Right lobe of liver (tissue), 6 donors: ENCODE data around the gene TRAP1. TPM values are rescaled to one million over a fixed set of nuclear protein-coding genes. Genes with fewer than 3 reads are reported as not detected.
"Not testable (repeated sequence)": the region's sequence is repeated elsewhere in the genome, so short reads cannot be mapped to it uniquely, and the experiment has no call there.

Experiments
- ATAC-seq, 4 donors: fragments of 200-7000 bp; cut with Tn5 transposase; one replicate each; pipeline ENCODE4 v1.9.1; 2020; ENCODE audit warnings: mild to moderate bottlenecking in 4 of 4, moderate library complexity in 4 of 4
- DNase-seq, 3 donors: peaks; one replicate each; pipeline ENCODE4 v3.0.0-alpha.2; 2020
- H3K27ac ChIP-seq, 3 donors: fragments of 200-600 bp; one replicate each; pipeline ENCODE4 v1.8.0; 2022
- H3K27me3 ChIP-seq, 2 donors: fragments of 200-600 bp; one replicate each; pipeline ENCODE4 v1.8.0; 2022
- H3K36me3 ChIP-seq, 4 donors: fragments of 200-600 bp; sonication (generic) in 1 of 4; one replicate each; pipeline versions ENCODE4 v1.5.1 to v1.8.0; 2017 to 2022; ENCODE audit warnings: control low read depth in 1 of 4
- H3K4me1 ChIP-seq, 4 donors: fragments of 200-600 bp; sonication (generic) in 1 of 4; one replicate each; pipeline versions ENCODE4 v1.5.1 to v1.8.0; 2017 to 2022; ENCODE audit warnings: control low read depth in 1 of 4
- H3K4me3 ChIP-seq, 3 donors: fragments of 200-600 bp; one replicate each; pipeline ENCODE4 v1.8.0; 2022
- H3K9me3 ChIP-seq, 4 donors: fragments of 200-600 bp; sonication (generic) in 1 of 4; one replicate each; pipeline versions ENCODE4 v1.5.1 to v1.8.0; 2017 to 2022; ENCODE audit warnings: control low read depth in 1 of 4
- POLR2A ChIP-seq: fragments of 450-650 bp; IDR thresholded peaks from one replicate; pipeline ENCODE4 v1.6.1; 2017; ENCODE audit warnings: antibody characterized with exemption, mild to moderate bottlenecking
- WGBS: methylation state at CpG from one replicate; pipeline ENCODE4 v1.1.6; 2018; ENCODE audit warnings: low coverage, low lambda C conversion rate; ENCODE audit not compliant: insufficient coverage; ENCODE audit errors: missing lambda C conversion rate; 5-methylcytosine and 5-hydroxymethylcytosine counted together
- intact Hi-C, 2 donors: fragments of 100-400 bp; cut with DNase I; formaldehyde crosslinking; loops; one replicate each; pipeline versions ENCODE4 v1.11.2 to v1.14.1; 2022
- total RNA-seq, 6 experiments: library from RNA; depleted of rRNA in 2 of 6; stranded (reverse); fragments of >200 nt in 2 of 6; fragmentation: NEBNext Ultra II Directional in 3 of 6; extraction: Animal tissue kit (Norgen Biotek cat#: 25700) in 3 of 6; gene quantifications; one replicate each; pipeline versions ENCODE4 v1.1.0 to v1.2.4, GENCODE V29; 2016 to 2023
- TF ChIP-seq, protein P1 (sequence below), 4 donors: fragments of 200-600 bp in 3 of 4; fragments of 450-650 bp in 1 of 4; IDR thresholded peaks; one replicate each; pipeline versions ENCODE4 v1.5.1 to v1.8.0; 2016 to 2022; ENCODE audit warnings: antibody characterized with exemption in 4 of 4, mild to moderate bottlenecking in 2 of 4
- donor health status: DM: no; HTN: yes; CAD: no.
- donor health status: DM: no; HTN: no; CAD: no.
- donor health status: DM: no; HTN: no; CAD: no.
- donor health status: DM: no; HTN: yes; CAD: no.
- donor health status: DM: no; HTN: yes; CAD: no.

The TRAP1 gene
- total RNA-seq, 6 experiments from 2014 or later: 93.4 to 169 (median 123) TPM

DNA sequence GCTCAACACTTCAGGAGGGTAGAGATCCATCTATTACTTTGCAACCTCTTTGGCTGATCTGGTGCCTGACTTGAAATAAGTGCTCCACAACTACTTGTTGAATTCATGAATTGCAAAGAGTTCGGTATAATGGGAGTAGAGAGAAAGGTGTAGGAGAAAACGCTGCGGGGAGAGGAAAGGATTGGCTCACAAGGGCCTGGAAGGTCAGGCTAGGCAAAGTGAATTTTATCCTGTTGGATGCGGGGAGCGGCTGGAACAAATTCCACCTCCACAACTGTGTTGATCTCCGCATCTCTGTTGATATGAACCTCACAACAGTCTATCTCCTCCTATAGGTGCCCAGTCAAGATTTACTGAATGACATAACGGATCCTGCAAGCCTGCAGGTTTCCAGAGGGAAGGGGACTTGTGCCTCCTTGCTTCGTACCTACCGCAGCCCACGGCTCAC lies 106.6 kb downstream of the TRAP1 start:
- 2% methylated on average over 10 of the region's 10 CpGs for WGBS
- DNase-seq: no peak

DNA sequence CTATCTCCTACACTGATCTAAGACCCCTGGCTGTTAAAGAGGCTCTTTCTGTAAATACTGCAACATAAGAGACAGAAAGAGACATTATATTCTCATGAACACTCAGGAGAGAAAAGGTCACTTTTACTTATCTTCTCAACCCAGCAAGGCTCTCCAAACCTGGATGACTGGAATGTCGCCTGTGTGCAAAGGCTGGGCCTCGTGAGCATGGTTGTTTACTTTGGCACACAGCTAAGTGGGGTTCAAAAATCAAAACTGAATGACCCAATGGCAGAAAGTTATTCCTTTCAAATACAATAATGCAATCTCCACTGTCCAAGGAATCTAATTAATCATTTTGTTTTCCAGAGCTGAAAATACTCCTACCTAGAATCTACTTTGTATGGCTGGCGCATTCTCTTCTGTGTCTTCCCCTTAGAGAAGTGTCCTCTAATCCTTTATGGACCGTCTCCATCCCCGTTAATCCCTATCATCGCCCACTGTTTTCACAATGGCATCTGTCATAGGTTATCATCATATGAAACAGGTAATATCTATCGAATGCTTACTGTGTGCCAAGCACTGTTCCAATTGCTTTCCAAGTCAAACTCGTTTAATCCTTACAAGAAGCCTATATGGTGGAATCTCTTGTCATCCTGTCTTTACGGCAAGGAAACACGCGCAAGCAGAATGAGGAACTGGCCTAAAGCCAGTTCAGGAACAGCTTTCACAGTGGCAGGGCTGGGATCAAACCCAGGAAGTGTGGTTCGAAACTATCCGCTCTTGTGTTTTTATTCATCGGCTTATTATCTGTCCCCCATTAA lies 107.2 kb downstream of the TRAP1 start:
- peak; percentile 29 to 50 (median 43) for ATAC-seq
- DNase-seq: peak in 1 of 3 donors; percentile 68
- Histone ChIP-seq H3K36me3 (no peaks in the 10 kb centered on the region), H3K9me3 (no peaks in the 10 kb centered on the region), H3K4me3 (peak overlapping the region in 2 of 3 donors; percentile 91 to 96), H3K27ac (peak overlapping the region in 2 of 3 donors; percentile 24 to 85), H3K27me3 (no peaks in the 10 kb centered on the region), H3K4me1 (peaks cover 0 to 37% (median 5%) of the 10 kb centered on the region in 4 donors)
- WGBS: 33% methylated on average over 14 of the region's 14 CpGs
- TF ChIP-seq, protein P1, sequence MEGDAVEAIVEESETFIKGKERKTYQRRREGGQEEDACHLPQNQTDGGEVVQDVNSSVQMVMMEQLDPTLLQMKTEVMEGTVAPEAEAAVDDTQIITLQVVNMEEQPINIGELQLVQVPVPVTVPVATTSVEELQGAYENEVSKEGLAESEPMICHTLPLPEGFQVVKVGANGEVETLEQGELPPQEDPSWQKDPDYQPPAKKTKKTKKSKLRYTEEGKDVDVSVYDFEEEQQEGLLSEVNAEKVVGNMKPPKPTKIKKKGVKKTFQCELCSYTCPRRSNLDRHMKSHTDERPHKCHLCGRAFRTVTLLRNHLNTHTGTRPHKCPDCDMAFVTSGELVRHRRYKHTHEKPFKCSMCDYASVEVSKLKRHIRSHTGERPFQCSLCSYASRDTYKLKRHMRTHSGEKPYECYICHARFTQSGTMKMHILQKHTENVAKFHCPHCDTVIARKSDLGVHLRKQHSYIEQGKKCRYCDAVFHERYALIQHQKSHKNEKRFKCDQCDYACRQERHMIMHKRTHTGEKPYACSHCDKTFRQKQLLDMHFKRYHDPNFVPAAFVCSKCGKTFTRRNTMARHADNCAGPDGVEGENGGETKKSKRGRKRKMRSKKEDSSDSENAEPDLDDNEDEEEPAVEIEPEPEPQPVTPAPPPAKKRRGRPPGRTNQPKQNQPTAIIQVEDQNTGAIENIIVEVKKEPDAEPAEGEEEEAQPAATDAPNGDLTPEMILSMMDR (IDR thresholded peaks at IDR 0.05): no peak
- TF ChIP-seq POLR2A: no peak
- intact Hi-C loops: no loop called here

More for the DNA sequence above, 106.6 kb downstream of the TRAP1 start:
- intact Hi-C loops: no loop called here
- peaks cover 0 to 37% (median 5%) of the 10 kb centered on the region in 4 donors for H3K4me1 ChIP-seq
- TF ChIP-seq, protein P1 (IDR thresholded peaks at IDR 0.05): no peak
- no peak for TF ChIP-seq POLR2A
- peak overlapping the region; percentile 91 to 99 (median 96) for H3K4me3 ChIP-seq
- peak in 1 of 4 donors; percentile 33 for ATAC-seq
- peak overlapping the region; percentile 76 to 88 (median 85) for H3K27ac ChIP-seq
- no peaks in the 10 kb centered on the region for H3K9me3 ChIP-seq
- H3K27me3 ChIP-seq: no peaks in the 10 kb centered on the region
- H3K36me3 ChIP-seq: no peaks in the 10 kb centered on the region

DNA sequence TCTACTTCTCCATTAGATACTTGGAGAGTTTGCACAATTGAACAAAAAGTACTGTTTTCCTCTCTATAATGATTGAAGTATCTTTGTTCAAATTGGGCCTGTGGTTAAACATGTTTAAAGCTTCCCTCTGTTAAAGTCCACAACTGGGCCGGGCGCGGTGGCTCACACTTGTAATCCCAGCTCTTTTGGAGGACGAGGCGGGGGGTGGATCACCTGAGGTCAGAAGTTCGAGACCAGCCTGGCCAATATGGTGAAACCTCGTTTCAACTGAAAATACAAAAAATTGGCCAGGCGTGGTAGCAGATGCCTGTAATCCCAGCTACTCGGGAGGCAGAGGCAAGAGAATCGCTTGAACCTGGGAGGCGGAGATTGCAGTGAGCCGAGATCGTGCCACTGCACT lies 108.3 kb downstream of the TRAP1 start:
- H3K27me3 ChIP-seq, H3K4me3 ChIP-seq, ATAC-seq, H3K36me3 ChIP-seq, H3K9me3 ChIP-seq, H3K27ac ChIP-seq, DNase-seq, intact Hi-C loops: not testable (repeated sequence)
- WGBS: 92% methylated on average over 13 of the region's 13 CpGs
- H3K4me1 ChIP-seq: peaks cover 0 to 37% (median 5%) of the 10 kb centered on the region in 4 donors

GRCh38 chr16:3608069-3608468 lies 109.3 kb downstream of the TRAP1 start:
- peak in 2 of 4 donors; percentile 6 to 13 for ATAC-seq
- peaks cover 0 to 37% (median 5%) of the 10 kb centered on the region in 4 donors for H3K4me1 ChIP-seq
- DNase-seq: no peak
- H3K9me3 ChIP-seq: no peaks in the 10 kb centered on the region
- no peaks in the 10 kb centered on the region for H3K27me3 ChIP-seq
- no peaks in the 10 kb centered on the region for H3K36me3 ChIP-seq
- 31% methylated on average over 5 of the region's 5 CpGs for WGBS
- H3K27ac ChIP-seq: peak overlapping the region in 2 of 3 donors; percentile 28 to 59
- intact Hi-C loops: no loop called here
- TF ChIP-seq, protein P1 (IDR thresholded peaks at IDR 0.05): no peak
- H3K4me3 ChIP-seq: no peak overlapping the region

Other genes with a start within 250 kb of the TRAP1 start
- not detected for gene C16orf90, start 222.0 kb downstream of the TRAP1 start, total RNA-seq
- gene CLUAP1, start 216.5 kb downstream of the TRAP1 start, total RNA-seq: 1 to 10 TPM; 3.8 to 9.8 (median 6.6) TPM
- 1 to 10 TPM in 1 of 6 experiments, under 1 TPM in 5; 0.53 to 1.2 (median 0.64) TPM for gene NLRC3, start 140.1 kb downstream of the TRAP1 start, total RNA-seq
- gene SLX4, start 105.9 kb downstream of the TRAP1 start, total RNA-seq: 1 to 10 TPM; 1.8 to 2.9 (median 2.2) TPM
- gene DNASE1, start 62.8 kb downstream of the TRAP1 start, total RNA-seq: 1 to 10 TPM; 1.4 to 6.2 (median 3.1) TPM
- 10 to 100 TPM; 18.1 to 39.8 (median 29.2) TPM for gene CREBBP, start 163.2 kb upstream of the TRAP1 start, total RNA-seq